Measurements from ENCODE around the gene GTPBP4.
"Not testable (repeated sequence)": the region's sequence is repeated elsewhere in the genome, so short reads cannot be mapped to it uniquely, and the experiment has no call there.

Gene GTPBP4

DNA sequence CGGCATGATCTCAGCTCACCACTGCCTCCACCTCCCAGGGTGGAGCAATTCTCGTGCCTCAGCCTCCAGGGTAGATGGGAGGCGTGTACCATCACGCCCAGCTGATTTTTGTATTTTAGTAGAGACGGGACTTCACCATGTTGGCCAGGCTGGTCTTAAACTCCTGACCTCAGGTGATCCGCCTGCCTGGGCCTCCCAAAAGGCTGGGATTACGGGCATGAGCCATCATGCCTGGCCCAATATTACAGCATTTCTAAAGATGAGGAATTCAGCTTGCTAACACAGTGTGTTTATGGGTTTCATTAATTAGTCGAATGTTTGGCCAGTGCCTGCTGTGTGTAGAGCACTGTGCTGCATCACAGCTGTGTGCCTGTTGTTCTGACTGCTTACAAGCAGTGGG is 71.7 kb downstream of the GTPBP4 start:
- H3K4me1 ChIP-seq (ENCODE audit: control insufficient read depth in 5 of 5, insufficient read depth in 5 of 5, low read length in 5 of 5): peaks cover 0 to 27% (median 23%) of the 10 kb centered on the region in 5 donors
- H3K9me3 ChIP-seq (ENCODE audit: control insufficient read depth in 5 of 5, low read length in 5 of 5): no peaks in the 10 kb centered on the region
- H3K27ac ChIP-seq (ENCODE audit: low read depth, low read length): no peak overlapping the region
- H3K4me3 ChIP-seq (ENCODE audit: low read depth in 1 of 5, low read length in 5 of 5): no peak overlapping the region
- H3K9ac ChIP-seq (ENCODE audit: low read length in 5 of 5): no peak overlapping the region
- H3K27me3 ChIP-seq (ENCODE audit: control insufficient read depth in 5 of 5, insufficient read depth in 4 of 5, low read length in 5 of 5): no peaks in the 10 kb centered on the region
- peaks cover 0 to 12% (median 5%) of the 10 kb centered on the region in 5 donors for H3K36me3 ChIP-seq (ENCODE audit: control insufficient read depth in 5 of 5, insufficient read depth in 5 of 5, low read length in 5 of 5)

GRCh38 chr10:1061930-1062774 is 73.9 kb downstream of the GTPBP4 start:
- H3K27ac ChIP-seq (ENCODE audit: low read depth, low read length): no peak overlapping the region
- H3K9ac ChIP-seq (ENCODE audit: low read length in 5 of 5): no peak overlapping the region
- H3K36me3 ChIP-seq (ENCODE audit: control insufficient read depth in 5 of 5, insufficient read depth in 5 of 5, low read length in 5 of 5): peaks cover 0 to 12% (median 5%) of the 10 kb centered on the region in 5 donors
- H3K27me3 ChIP-seq (ENCODE audit: control insufficient read depth in 5 of 5, insufficient read depth in 4 of 5, low read length in 5 of 5): no peaks in the 10 kb centered on the region
- H3K9me3 ChIP-seq (ENCODE audit: control insufficient read depth in 5 of 5, low read length in 5 of 5): no peaks in the 10 kb centered on the region
- H3K4me1 ChIP-seq (ENCODE audit: control insufficient read depth in 5 of 5, insufficient read depth in 5 of 5, low read length in 5 of 5): peaks cover 0 to 12% (median 11%) of the 10 kb centered on the region in 5 donors
- H3K4me3 ChIP-seq (ENCODE audit: low read depth in 1 of 5, low read length in 5 of 5): no peak overlapping the region

DNA sequence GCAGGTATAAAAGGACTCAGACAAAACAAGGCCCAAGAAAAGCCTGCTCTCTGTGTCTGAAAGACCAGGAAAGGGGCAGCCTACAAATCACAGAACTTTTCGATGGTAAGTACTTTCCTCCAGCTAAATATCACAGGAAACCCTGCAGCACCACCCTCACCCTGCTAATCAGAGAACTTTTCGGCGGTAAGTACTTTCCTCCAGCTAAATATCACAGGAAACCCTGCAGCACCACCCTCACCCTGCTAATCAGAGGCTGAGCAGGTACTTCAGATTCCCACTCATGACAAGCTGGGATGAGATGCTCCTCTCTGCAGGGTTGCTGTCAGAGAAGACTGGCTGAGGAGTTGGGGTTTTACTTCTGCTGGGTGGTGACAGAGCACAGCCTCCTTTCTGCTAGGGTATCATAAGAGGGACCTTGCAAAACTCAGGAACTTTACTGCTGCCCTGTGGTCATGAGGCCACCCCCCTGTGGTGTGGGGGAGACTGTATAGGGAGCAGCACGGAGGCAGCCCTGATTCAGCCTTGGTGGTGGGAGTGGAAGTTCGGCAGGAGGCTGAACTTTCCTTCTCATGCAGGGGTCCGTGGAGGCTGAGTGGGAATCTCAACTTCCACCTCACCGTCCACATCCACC is 75.1 kb downstream of the GTPBP4 start:
- peak overlapping the region in 1 of 5 donors; percentile 2 for H3K9ac ChIP-seq (ENCODE audit: low read length in 5 of 5)
- H3K27ac ChIP-seq (ENCODE audit: low read depth, low read length): no peak overlapping the region
- no peak overlapping the region for H3K4me3 ChIP-seq (ENCODE audit: low read depth in 1 of 5, low read length in 5 of 5)
- no peaks in the 10 kb centered on the region for H3K9me3 ChIP-seq (ENCODE audit: control insufficient read depth in 5 of 5, low read length in 5 of 5)
- H3K36me3 ChIP-seq (ENCODE audit: control insufficient read depth in 5 of 5, insufficient read depth in 5 of 5, low read length in 5 of 5): peaks cover 0 to 12% (median 5%) of the 10 kb centered on the region in 5 donors
- no peaks in the 10 kb centered on the region for H3K27me3 ChIP-seq (ENCODE audit: control insufficient read depth in 5 of 5, insufficient read depth in 4 of 5, low read length in 5 of 5)
- H3K4me1 ChIP-seq (ENCODE audit: control insufficient read depth in 5 of 5, insufficient read depth in 5 of 5, low read length in 5 of 5): peaks cover 0 to under 1% (median 0%) of the 10 kb centered on the region in 5 donors

GRCh38 chr10:1064964-1065247 is 76.7 kb downstream of the GTPBP4 start:
- no peak overlapping the region for H3K4me3 ChIP-seq (ENCODE audit: low read depth in 1 of 5, low read length in 5 of 5)
- no peaks in the 10 kb centered on the region for H3K27me3 ChIP-seq (ENCODE audit: control insufficient read depth in 5 of 5, insufficient read depth in 4 of 5, low read length in 5 of 5)
- no peak overlapping the region for H3K9ac ChIP-seq (ENCODE audit: low read length in 5 of 5)
- H3K36me3 ChIP-seq (ENCODE audit: control insufficient read depth in 5 of 5, insufficient read depth in 5 of 5, low read length in 5 of 5): peaks cover 0 to 12% (median 5%) of the 10 kb centered on the region in 5 donors
- H3K4me1 ChIP-seq (ENCODE audit: control insufficient read depth in 5 of 5, insufficient read depth in 5 of 5, low read length in 5 of 5): peaks cover 0 to 3% (median 0%) of the 10 kb centered on the region in 5 donors
- no peak overlapping the region for H3K27ac ChIP-seq (ENCODE audit: low read depth, low read length)
- no peaks in the 10 kb centered on the region for H3K9me3 ChIP-seq (ENCODE audit: control insufficient read depth in 5 of 5, low read length in 5 of 5)

GRCh38 chr10:1066734-1067133 is 78.5 kb downstream of the GTPBP4 start:
- not testable (repeated sequence) for H3K27me3 ChIP-seq (ENCODE audit: control insufficient read depth in 5 of 5, insufficient read depth in 4 of 5, low read length in 5 of 5); H3K4me3 ChIP-seq (ENCODE audit: low read depth in 1 of 5, low read length in 5 of 5); H3K36me3 ChIP-seq (ENCODE audit: control insufficient read depth in 5 of 5, insufficient read depth in 5 of 5, low read length in 5 of 5); H3K27ac ChIP-seq (ENCODE audit: low read depth, low read length); H3K9ac ChIP-seq (ENCODE audit: low read length in 5 of 5); H3K4me1 ChIP-seq (ENCODE audit: control insufficient read depth in 5 of 5, insufficient read depth in 5 of 5, low read length in 5 of 5); H3K9me3 ChIP-seq (ENCODE audit: control insufficient read depth in 5 of 5, low read length in 5 of 5)

- no peak overlapping the region for H3K27ac ChIP-seq (ENCODE audit: low read depth, low read length)
Observed at GRCh38 chr10:1068380-1069361, 80.4 kb downstream of the GTPBP4 start.

More at GRCh38 chr10:1068380-1069361, 80.4 kb downstream of the GTPBP4 start:
- peaks cover 8 to 16% (median 14%) of the 10 kb centered on the region in 5 donors for H3K36me3 ChIP-seq (ENCODE audit: control insufficient read depth in 5 of 5, insufficient read depth in 5 of 5, low read length in 5 of 5)
- peaks cover 0 to 3% (median 0%) of the 10 kb centered on the region in 5 donors for H3K4me1 ChIP-seq (ENCODE audit: control insufficient read depth in 5 of 5, insufficient read depth in 5 of 5, low read length in 5 of 5)
- H3K9ac ChIP-seq (ENCODE audit: low read length in 5 of 5): no peak overlapping the region
- H3K9me3 ChIP-seq (ENCODE audit: control insufficient read depth in 5 of 5, low read length in 5 of 5): no peaks in the 10 kb centered on the region
- no peaks in the 10 kb centered on the region for H3K27me3 ChIP-seq (ENCODE audit: control insufficient read depth in 5 of 5, insufficient read depth in 4 of 5, low read length in 5 of 5)
- no peak overlapping the region for H3K4me3 ChIP-seq (ENCODE audit: low read depth in 1 of 5, low read length in 5 of 5)

Data from subcutaneous abdominal adipose tissue (tissue), 5 donors.